ENCODE data around the gene NDUFA1.
"Not testable (repeated sequence)": the region's sequence is repeated elsewhere in the genome, so short reads cannot be mapped to it uniquely, and the experiment has no call there.

Gene NDUFA1

DNA sequence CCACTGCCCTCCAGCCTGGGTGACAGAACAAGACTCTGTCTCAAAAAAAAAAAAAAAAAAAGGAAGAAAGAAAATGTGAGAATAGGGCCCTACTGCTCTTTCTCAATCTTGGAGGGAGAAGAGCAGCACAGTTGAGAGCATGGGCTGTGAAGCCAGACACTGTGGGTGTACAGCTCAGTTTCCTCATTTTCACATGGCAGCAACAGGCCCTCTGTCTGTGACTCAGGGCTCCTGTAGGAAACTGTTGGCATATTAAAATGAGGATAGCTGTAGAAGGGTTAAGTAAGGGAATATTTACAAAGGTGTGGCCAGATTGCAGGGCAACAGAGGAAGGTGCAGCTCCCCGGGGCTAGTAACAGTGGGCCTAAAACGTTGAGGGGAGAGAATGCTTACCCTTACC, 27.5 kb downstream of the NDUFA1 start:
- DNase-seq (ENCODE audit: insufficient read length, low spot score): no peak
- no peak for FAIRE-seq

DNA sequence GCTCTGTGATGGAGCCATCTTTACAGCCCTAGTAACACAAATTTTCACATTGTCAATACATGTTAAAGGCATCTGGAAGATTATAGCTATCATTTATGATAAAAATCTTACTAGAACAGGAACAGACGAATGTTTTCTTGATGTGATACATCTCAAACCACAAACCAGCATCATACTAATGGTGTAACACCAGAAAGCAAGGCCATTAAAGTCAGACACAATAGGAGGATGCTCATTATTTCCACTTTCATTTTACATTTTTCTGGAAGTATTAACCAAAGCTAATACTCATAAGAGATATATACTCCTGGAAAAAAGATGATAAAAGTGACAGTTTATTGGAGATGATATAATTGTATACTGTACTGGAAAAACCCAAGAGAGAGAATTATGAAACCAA, 29.3 kb downstream of the NDUFA1 start:
- FAIRE-seq (peak; percentile 53), DNase-seq (ENCODE audit: insufficient read length, low spot score) (no peak)

GRCh38 chrX:119916310-119916709, 44.7 kb downstream of the NDUFA1 start:
- FAIRE-seq (no peak), DNase-seq (ENCODE audit: insufficient read length, low spot score) (no peak)

- peak; percentile 89 for FAIRE-seq
- DNase-seq (ENCODE audit: insufficient read length, low spot score): no peak
Measured at GRCh38 chrX:119917877-119918276, 46.2 kb downstream of the NDUFA1 start.

DNA sequence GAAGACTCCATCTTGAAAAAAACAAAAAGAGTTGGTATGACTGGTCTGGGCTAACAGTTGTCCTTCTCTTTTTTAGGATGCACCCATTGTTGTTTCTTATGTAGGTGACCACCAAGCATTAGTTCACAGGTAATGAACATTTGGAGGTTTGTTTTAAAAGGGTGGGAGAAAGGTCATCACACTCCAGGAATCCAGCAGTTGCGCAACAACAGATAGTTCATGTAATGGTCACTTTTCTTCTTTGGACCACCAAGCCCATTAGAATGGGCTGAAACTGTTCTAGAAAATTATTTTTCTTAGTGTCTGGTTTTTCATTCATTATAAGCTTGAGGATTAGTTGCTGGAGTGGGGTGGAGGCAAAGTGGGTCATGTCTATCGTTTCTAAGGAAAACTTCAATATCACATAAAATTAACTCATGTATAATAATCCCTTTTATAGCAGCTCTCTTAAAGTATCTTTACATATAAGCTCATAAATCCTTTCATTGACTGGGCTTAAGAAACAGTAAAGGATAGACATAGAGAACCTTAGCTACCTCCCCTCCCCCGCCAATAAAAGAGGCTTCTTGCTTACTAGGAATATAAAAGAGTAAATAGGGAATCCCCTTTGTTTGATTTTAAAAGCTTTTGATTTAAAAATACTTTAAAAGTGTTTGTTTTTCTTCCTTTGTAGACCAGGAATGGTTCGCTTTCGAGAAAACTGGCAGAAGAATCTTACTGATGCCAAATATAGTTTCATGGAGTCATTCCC, 48.4 kb downstream of the NDUFA1 start:
- DNase-seq (ENCODE audit: insufficient read length, low spot score): no peak
- peak; percentile 47 for FAIRE-seq

- not testable (repeated sequence) for DNase-seq (ENCODE audit: insufficient read length, low spot score); FAIRE-seq
Measured at GRCh38 chrX:119922391-119922790, 50.8 kb downstream of the NDUFA1 start.

Measured in GM19239 (cell line).